ENCODE measurements around the gene BRPF3. TPM values are rescaled to one million over a fixed set of nuclear protein-coding genes. Genes with fewer than 3 reads are reported as not detected.

The BRPF3 gene
- total RNA-seq, 4 donors from 2014 or later, result 49.6 to 71.0 (median 65.0) TPM

DNA sequence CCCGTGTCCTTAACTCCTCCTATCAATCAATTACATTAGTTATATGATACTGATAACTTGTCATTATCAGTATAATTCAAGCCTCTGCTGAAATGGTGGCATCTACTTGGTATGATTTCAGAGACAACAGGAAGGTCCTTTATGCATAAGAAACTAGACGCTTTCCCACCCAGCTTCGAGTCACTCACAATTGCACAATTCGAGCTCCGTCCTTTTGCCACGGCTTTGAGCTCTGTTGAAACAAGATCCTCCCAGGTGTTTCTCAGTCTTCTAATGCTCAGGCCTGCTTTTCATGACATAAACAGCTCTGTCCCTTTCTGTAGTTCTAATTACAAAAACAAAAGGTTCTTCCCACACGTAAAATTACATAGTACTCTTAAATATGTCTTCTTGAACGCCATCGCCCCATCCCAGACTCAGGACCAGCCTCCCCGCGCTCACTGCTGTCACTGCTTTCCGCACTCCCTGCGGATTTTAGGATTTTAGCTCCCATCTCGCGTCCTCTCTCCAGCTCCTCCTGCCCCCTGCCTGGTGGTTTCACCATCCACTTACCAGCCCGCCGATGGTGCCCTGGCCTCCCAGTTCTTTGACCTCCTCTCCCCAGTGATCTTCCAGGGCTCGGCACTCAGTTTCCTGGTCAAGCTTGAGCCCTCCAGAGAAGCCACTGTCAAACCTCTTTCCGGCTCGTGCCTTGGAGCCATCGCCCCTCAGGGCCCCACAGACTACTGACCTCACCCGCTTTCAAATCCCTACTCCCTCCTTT lies 50.1 kb downstream of the BRPF3 start:
- no peak for DNase-seq
- Histone ChIP-seq H3K27ac (no peak overlapping the region), H3K4me3 (no peak overlapping the region), H3K4me1 (peaks cover 0 to 5% (median 0%) of the 10 kb centered on the region in 4 donors), H3K9me3 (no peaks in the 10 kb centered on the region), H3K27me3 (no peaks in the 10 kb centered on the region), H3K36me3 (no peaks in the 10 kb centered on the region)
- TF ChIP-seq POLR2A (IDR thresholded peaks at IDR 0.05), result no peak
- TF ChIP-seq, protein P1, sequence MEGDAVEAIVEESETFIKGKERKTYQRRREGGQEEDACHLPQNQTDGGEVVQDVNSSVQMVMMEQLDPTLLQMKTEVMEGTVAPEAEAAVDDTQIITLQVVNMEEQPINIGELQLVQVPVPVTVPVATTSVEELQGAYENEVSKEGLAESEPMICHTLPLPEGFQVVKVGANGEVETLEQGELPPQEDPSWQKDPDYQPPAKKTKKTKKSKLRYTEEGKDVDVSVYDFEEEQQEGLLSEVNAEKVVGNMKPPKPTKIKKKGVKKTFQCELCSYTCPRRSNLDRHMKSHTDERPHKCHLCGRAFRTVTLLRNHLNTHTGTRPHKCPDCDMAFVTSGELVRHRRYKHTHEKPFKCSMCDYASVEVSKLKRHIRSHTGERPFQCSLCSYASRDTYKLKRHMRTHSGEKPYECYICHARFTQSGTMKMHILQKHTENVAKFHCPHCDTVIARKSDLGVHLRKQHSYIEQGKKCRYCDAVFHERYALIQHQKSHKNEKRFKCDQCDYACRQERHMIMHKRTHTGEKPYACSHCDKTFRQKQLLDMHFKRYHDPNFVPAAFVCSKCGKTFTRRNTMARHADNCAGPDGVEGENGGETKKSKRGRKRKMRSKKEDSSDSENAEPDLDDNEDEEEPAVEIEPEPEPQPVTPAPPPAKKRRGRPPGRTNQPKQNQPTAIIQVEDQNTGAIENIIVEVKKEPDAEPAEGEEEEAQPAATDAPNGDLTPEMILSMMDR (IDR thresholded peaks at IDR 0.05), result no peak

DNA sequence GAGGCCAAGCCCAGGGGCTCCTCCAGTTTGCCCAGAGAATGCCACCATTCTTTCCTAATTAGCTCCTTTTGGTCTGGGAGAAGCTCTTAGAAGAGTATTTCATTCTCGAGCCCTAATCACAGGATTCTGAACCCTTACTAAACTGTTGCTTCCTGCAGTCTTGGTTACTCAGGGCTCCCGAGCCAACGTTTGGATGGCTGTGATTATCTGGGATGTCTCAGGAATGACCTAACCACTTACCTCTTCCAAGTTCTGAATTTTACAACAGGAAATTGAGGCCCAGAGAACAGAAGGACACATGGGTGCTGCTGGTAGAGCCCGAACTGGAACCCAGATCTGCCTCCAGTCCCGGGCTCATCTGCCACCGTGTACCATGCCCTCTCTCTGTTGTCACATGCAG lies 51.1 kb downstream of the BRPF3 start:
- H3K27me3 ChIP-seq, result no peaks in the 10 kb centered on the region
- H3K36me3 ChIP-seq, result no peaks in the 10 kb centered on the region
- H3K9me3 ChIP-seq, result no peaks in the 10 kb centered on the region
- no peak overlapping the region for H3K27ac ChIP-seq
- H3K4me1 ChIP-seq, result peaks cover 0 to 5% (median 0%) of the 10 kb centered on the region in 4 donors
- H3K4me3 ChIP-seq, result no peak overlapping the region
- TF ChIP-seq, protein P1 (IDR thresholded peaks at IDR 0.05), result no peak
- no peak for TF ChIP-seq POLR2A (IDR thresholded peaks at IDR 0.05)
- no peak for DNase-seq

DNA sequence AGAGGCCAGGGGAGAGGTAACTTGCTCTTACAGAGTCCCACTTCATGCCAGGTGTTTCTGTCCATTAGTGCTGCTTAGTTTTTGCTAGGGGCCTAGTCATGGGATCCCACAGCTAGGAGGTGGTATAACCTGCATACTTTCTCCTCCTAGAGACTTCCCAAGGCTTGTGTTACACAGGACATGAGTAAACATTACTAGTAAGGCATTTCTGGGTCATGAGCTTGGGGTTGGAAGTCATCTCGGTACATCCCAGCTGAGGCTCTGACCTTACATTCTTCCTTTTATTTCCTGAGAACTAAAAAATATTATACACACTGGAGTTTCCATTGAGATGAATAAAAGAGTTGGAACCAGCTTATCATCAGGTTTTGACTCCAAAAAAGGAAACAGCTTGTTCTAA lies 52.4 kb downstream of the BRPF3 start:
- TF ChIP-seq, protein P1 (IDR thresholded peaks at IDR 0.05), result no peak
- no peak for TF ChIP-seq POLR2A (IDR thresholded peaks at IDR 0.05)
- Histone ChIP-seq H3K27ac (no peak overlapping the region), H3K9me3 (no peaks in the 10 kb centered on the region), H3K4me1 (peaks cover 0 to 5% (median 0%) of the 10 kb centered on the region in 4 donors), H3K4me3 (no peak overlapping the region), H3K36me3 (no peaks in the 10 kb centered on the region), H3K27me3 (no peaks in the 10 kb centered on the region)
- DNase-seq, result no peak

DNA sequence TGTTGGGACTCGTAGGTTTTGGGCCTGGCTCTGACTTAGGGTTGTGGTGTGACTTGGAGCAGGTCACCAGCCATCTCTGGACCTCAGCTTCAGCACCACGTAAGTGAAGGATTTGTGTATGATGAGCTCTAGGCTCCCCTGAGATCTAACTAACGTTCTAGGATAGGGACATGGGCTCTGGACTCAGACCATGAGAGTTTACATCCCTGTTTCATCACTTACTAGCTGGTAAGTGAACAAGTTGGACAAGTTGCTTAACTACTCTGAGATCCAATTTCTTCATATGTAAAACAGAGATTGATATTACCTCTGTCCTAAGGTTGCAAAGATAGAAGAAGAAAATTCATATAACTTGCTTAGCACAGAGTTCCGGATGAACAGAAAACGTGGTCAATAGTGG lies 53.0 kb downstream of the BRPF3 start:
- no peak for DNase-seq
- peaks cover 0 to 5% (median 0%) of the 10 kb centered on the region in 4 donors for H3K4me1 ChIP-seq
- no peak for TF ChIP-seq POLR2A (IDR thresholded peaks at IDR 0.05)
- TF ChIP-seq, protein P1 (IDR thresholded peaks at IDR 0.05), result no peak
- no peaks in the 10 kb centered on the region for H3K9me3 ChIP-seq
- no peak overlapping the region for H3K27ac ChIP-seq
- no peak overlapping the region for H3K4me3 ChIP-seq
- no peaks in the 10 kb centered on the region for H3K36me3 ChIP-seq
- no peaks in the 10 kb centered on the region for H3K27me3 ChIP-seq

DNA sequence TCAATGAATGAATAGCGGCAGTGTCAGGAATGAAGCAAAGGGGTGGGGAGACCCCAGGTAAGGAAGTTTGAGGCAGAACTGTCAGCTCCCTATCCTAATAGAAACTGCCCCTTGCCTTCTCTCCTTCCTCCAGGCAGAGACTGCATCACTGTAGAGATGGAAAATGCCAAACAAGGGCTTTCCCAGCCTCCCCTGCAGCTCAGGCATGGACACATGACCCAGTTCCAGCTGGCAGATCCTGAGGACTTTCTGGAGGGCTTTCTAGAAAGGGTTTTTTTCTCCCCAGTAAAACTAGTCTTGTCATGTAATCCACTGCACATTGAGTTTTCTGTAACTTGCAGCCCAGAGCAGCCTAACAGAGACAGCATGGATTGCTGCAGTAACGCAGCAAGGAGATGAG lies 55.5 kb downstream of the BRPF3 start:
- no peaks in the 10 kb centered on the region for H3K36me3 ChIP-seq
- TF ChIP-seq, protein P1 (IDR thresholded peaks at IDR 0.05), result no peak
- TF ChIP-seq POLR2A (IDR thresholded peaks at IDR 0.05), result no peak
- no peaks in the 10 kb centered on the region for H3K9me3 ChIP-seq
- H3K27ac ChIP-seq, result no peak overlapping the region
- DNase-seq, result no peak
- no peaks in the 10 kb centered on the region for H3K27me3 ChIP-seq
- H3K4me3 ChIP-seq, result no peak overlapping the region
- H3K4me1 ChIP-seq, result no peaks in the 10 kb centered on the region

All from Peyer's patch (tissue), 4 donors.